Measurements from ENCODE around the gene KRTAP20-3.

The KRTAP20-3 gene

GRCh38 chr21:30642564-30642963 is at the start of gene KRTAP20-3:
Gene KRTAP20-3 (plus strand): TSS chr21:30642864.
- DNase-seq: no peak

- DNase-seq: no peak
Measured at GRCh38 chr21:30598802-30599201, 43.9 kb upstream of the KRTAP20-3 start, which contains the start of gene KRTAP6-2. Gene KRTAP6-2 (minus strand): TSS chr21:30598902. CDS start chr21:30598874, 28 bp downstream.

GRCh38 chr21:30600787-30601186 is 41.9 kb upstream of the KRTAP20-3 start, which contains the start of gene KRTAP22-1:
Gene KRTAP22-1 (plus strand): TSS chr21:30601087.
- DNase-seq: no peak

GRCh38 chr21:30605968-30606367 is 36.7 kb upstream of the KRTAP20-3 start:
- no peak for DNase-seq

- no peak for DNase-seq
Measured at GRCh38 chr21:30612132-30612531, 30.5 kb upstream of the KRTAP20-3 start.

GRCh38 chr21:30613836-30614235 is 28.8 kb upstream of the KRTAP20-3 start, which contains the start of gene KRTAP6-1:
Gene KRTAP6-1 (minus strand): TSS chr21:30613930. CDS start chr21:30613904, 26 bp downstream.
- no peak for DNase-seq

GRCh38 chr21:30615199-30615598 is 27.5 kb upstream of the KRTAP20-3 start:
- DNase-seq: no peak

GRCh38 chr21:30616125-30616524 is 26.5 kb upstream of the KRTAP20-3 start, which contains the start of gene KRTAP20-1:
Gene KRTAP20-1 (plus strand): TSS chr21:30616425. CDS start chr21:30616455, 30 bp downstream.
- DNase-seq: no peak

GRCh38 chr21:30620080-30620479 is 22.6 kb upstream of the KRTAP20-3 start:
- no peak for DNase-seq

GRCh38 chr21:30620522-30620921 is 22.1 kb upstream of the KRTAP20-3 start, which contains the start of gene KRTAP20-4:
Gene KRTAP20-4 (plus strand): TSS chr21:30620627.
- no peak for DNase-seq

GRCh38 chr21:30623362-30623761 is 19.3 kb upstream of the KRTAP20-3 start:
- DNase-seq: no peak

- no peak for DNase-seq
Measured at GRCh38 chr21:30625449-30626165, 17.1 kb upstream of the KRTAP20-3 start.

- DNase-seq: no peak
Measured at GRCh38 chr21:30628109-30628508, 14.6 kb upstream of the KRTAP20-3 start.

GRCh38 chr21:30629200-30629599 is 13.5 kb upstream of the KRTAP20-3 start:
- no peak for DNase-seq

- DNase-seq: no peak
Measured at GRCh38 chr21:30634906-30635305, 7.8 kb upstream of the KRTAP20-3 start, which contains the start of gene KRTAP20-2. Gene KRTAP20-2 (plus strand): TSS chr21:30635206. CDS start chr21:30635264, 58 bp downstream.

GRCh38 chr21:30638686-30639085 is 4.0 kb upstream of the KRTAP20-3 start:
- DNase-seq: no peak

- DNase-seq: no peak
Measured at GRCh38 chr21:30646904-30647414, 4.3 kb downstream of the KRTAP20-3 start.

GRCh38 chr21:30652891-30653290 is 10.2 kb downstream of the KRTAP20-3 start:
- DNase-seq: no peak

GRCh38 chr21:30668776-30669175 is 26.1 kb downstream of the KRTAP20-3 start:
- no peak for DNase-seq

GRCh38 chr21:30672985-30673650 is 30.5 kb downstream of the KRTAP20-3 start:
- no peak for DNase-seq

- no peak for DNase-seq
Measured at GRCh38 chr21:30674312-30674711, 31.6 kb downstream of the KRTAP20-3 start.

- DNase-seq: no peak
Measured at GRCh38 chr21:30676737-30677136, 34.1 kb downstream of the KRTAP20-3 start.

GRCh38 chr21:30680586-30680985 is 37.9 kb downstream of the KRTAP20-3 start:
- no peak for DNase-seq

- no peak for DNase-seq
Measured at GRCh38 chr21:30684506-30684905, 41.8 kb downstream of the KRTAP20-3 start.

Data from activated CD8-positive, alpha-beta memory T cell treated with anti-CD3 and anti-CD28 coated beads, Interleukin-2, amount 50 U/mL, for 4 hours (primary cell).